SK-N-SH treated with all-trans-retinoic acid at 6 μM for 48 hours (cell line): ENCODE measurements around the gene RAC2.

Source experiments
- ARNTL ChIP-seq: fragments of 450-650 bp; formaldehyde crosslinking; IDR thresholded peaks from 2 replicates; pipeline ENCODE4 v1.5.0; 2020; ENCODE audit warnings: low read depth, mild to moderate bottlenecking, moderate library complexity, borderline replicate concordance
- ESRRG ChIP-seq: fragments of 250-450 bp; sonication (Bioruptor Pico); IDR thresholded peaks from 2 replicates; pipeline ENCODE4 v1.6.1; 2021; ENCODE audit warnings: mild to moderate bottlenecking
- RARB ChIP-seq: fragments of 250-450 bp; sonication (Bioruptor Pico); IDR thresholded peaks from 2 replicates; pipeline ENCODE4 v1.8.0; 2021; ENCODE audit warnings: mild to moderate bottlenecking, moderate library complexity
- TF ChIP-seq, protein P1 (sequence below): fragments of 250-450 bp; sonication (Bioruptor Pico); IDR thresholded peaks from 2 replicates; pipeline ENCODE4 v1.5.1; 2021; ENCODE audit warnings: mild to moderate bottlenecking, moderate library complexity

DNA sequence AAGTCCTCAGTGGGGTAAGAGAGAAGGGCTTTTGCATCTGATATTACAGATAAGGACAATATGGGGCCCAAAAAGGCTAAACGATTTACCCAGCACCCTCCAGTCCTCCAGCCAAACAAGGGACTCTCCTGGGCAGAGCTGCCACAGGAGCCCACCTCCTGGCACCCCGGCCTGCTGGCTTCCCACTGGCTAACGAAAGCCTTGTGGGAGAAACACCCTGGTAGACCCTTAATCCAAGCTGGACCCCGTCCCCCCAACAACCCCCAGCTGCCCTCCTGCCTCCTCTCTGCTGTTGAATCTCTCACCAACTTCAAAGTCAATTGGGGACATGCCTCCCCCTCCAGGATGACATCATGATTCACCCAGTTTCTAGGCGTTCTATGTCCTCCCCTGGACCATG is 66.8 kb downstream of the RAC2 start:
- TF ChIP-seq ESRRG (CRISPR knock-in tag) (no peak), RARB (CRISPR knock-in tag) (no peak), ARNTL (no peak)
- TF ChIP-seq, protein P1, sequence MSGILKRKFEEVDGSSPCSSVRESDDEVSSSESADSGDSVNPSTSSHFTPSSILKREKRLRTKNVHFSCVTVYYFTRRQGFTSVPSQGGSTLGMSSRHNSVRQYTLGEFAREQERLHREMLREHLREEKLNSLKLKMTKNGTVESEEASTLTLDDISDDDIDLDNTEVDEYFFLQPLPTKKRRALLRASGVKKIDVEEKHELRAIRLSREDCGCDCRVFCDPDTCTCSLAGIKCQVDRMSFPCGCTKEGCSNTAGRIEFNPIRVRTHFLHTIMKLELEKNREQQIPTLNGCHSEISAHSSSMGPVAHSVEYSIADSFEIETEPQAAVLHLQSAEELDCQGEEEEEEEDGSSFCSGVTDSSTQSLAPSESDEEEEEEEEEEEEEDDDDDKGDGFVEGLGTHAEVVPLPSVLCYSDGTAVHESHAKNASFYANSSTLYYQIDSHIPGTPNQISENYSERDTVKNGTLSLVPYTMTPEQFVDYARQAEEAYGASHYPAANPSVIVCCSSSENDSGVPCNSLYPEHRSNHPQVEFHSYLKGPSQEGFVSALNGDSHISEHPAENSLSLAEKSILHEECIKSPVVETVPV, result no peak
